Central memory CD4-positive, alpha-beta T cell (primary cell): ENCODE measurements around the gene JPT2.
"Not testable (repeated sequence)": the region's sequence is repeated elsewhere in the genome, so short reads cannot be mapped to it uniquely, and the experiment has no call there.

Experiments
- DNase-seq: peaks from one replicate; pipeline ENCODE4 v3.0.0; 2022

The JPT2 gene

GRCh38 chr16:1709356-1709755, 31.3 kb downstream of the JPT2 start:
- no peak for DNase-seq

GRCh38 chr16:1710811-1711507, 32.9 kb downstream of the JPT2 start:
- DNase-seq, result no peak

- no peak for DNase-seq
Measured at GRCh38 chr16:1712791-1713261, 34.7 kb downstream of the JPT2 start.

- no peak for DNase-seq
Measured at GRCh38 chr16:1713331-1713730, 35.3 kb downstream of the JPT2 start.

GRCh38 chr16:1713933-1714332, 35.9 kb downstream of the JPT2 start:
- no peak for DNase-seq

DNA sequence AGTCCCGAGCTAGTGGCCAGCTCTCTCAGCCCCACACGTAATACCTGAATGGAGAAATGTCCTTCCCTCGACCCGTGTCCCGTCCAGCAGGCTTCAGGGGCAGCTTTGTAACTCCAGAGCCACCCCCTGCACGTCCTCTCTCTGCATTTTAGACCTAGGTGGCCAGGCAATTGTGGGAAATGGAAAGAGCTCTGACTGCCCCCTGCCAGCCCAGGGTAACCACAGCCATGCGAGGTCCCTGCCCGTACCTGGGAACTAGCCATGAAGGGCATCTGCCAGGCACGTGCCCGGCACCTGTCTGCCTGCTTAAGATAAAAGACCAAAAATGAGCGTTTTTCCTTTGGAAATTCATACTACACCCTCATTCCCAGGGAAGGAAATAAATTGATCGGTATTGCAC, 37.1 kb downstream of the JPT2 start:
- no peak for DNase-seq

GRCh38 chr16:1718236-1718635, 40.2 kb downstream of the JPT2 start:
- not testable (repeated sequence) for DNase-seq

- not testable (repeated sequence) for DNase-seq
Measured at GRCh38 chr16:1719559-1720229, 41.6 kb downstream of the JPT2 start.

DNA sequence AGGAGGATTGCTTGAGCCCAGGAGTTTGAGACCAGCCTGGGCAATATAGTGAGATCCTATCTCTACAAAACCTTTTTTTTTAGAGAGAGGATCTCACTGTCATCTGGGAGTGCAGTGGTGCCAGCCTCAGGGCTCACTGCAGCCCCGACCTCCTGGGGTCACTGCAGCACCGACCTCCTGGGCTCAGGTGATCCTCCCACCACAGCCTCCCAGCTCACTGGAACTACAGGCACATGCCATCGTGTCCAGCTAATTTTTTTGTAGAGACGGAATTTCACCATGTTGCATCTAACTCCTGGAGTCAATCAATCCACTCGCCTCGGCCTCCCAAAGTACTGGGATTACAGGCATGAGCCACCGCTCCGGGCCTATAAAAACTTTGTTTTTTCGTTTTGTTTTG, 43.3 kb downstream of the JPT2 start:
- no peak for DNase-seq

GRCh38 chr16:1723450-1724147, 45.5 kb downstream of the JPT2 start:
- peak; percentile 26 for DNase-seq

DNA sequence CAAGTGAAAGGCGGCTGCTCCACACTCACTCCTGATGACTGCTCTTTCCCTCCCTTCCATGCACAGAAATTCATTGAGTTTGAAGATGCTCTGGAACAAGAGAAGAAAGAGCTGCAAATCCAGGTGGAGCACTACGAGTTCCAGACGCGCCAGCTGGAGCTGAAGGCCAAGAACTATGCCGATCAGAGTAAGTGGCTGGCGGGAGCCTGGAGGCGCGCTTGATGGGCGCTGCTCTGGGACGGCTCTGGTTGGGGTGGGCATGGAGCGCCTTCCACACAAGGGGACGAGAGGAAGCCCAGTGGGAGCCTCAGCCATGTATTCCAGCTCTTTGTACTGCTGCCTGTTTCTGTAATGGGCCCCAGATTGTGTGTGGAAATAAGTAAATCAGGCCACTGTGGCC, 46.4 kb downstream of the JPT2 start:
- no peak for DNase-seq

GRCh38 chr16:1726661-1727502, 48.8 kb downstream of the JPT2 start:
- no peak for DNase-seq

DNA sequence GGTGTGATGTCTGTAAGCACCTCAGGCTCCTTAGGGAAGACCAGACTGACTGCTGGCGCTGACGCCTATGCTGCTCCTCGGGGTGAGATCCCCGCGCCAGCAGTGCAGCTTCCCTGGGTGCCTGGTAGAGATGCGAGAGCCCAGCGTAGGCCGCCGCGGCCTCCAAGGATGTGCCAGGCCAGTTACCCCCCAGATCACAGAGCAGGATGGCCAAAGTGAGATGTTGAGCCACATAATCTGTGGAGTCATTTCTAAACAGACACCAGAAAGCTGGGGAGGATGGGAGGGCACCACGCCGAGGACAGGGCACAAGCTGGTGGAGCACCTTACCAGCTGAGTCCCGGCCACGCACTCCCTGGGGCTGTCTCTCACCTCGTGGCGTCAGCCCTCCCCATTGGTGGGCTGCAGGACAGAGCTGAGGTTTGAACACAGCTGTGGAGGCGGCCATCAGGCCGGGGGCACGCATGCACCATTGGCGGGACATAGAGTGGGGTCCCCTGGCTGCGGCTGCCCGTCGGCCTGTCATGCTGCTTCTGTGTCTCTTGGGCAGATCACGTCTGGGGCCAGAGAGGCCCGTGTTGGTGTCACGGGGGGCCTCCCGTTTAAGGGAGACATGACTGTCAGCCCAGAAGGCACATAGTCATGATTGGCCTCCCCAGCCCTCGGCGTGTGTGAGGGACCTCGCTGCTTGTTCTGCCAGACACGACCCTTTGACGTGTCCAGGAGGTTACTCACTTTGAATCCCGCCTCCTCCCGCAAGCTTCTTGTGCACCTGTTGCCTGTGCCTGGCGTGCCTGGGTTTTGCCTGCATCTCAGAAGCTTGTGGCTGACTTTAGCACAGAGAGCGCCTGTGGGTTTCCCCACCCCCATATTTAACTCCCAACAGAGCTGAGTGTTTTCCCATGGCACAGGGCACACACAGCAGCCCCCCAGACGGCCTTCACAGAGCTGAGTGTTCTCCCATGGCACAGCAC, 49.9 kb downstream of the JPT2 start:
- DNase-seq, result no peak

GRCh38 chr16:1729026-1729425, 50.9 kb downstream of the JPT2 start:
- no peak for DNase-seq

- no peak for DNase-seq
Measured at GRCh38 chr16:1729445-1729844, 51.4 kb downstream of the JPT2 start.

GRCh38 chr16:1731073-1731472, 53.0 kb downstream of the JPT2 start:
- DNase-seq, result no peak

DNA sequence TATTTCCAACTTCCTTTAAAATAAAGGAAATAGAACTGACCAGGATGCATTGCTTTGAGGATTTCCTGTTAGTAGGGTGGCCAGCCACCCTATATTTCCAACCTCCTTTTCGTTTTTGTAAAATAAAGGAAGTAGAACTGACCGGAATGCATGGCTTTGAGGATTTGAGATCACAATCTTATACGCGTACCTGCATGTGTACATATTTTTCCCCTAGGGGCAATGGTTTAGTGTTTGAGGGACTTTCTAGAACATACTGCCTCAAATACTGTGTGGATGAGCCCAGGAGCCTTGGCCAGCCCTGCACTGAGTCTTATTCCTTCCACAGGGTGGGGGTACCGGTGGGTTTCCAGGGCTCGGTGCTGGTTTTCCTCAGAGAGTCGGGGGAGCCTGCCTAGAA, 53.5 kb downstream of the JPT2 start:
- no peak for DNase-seq

- DNase-seq, result no peak
Measured at GRCh38 chr16:1732071-1732470, 54.0 kb downstream of the JPT2 start.

GRCh38 chr16:1732551-1732987, 54.5 kb downstream of the JPT2 start:
- not testable (repeated sequence) for DNase-seq

DNA sequence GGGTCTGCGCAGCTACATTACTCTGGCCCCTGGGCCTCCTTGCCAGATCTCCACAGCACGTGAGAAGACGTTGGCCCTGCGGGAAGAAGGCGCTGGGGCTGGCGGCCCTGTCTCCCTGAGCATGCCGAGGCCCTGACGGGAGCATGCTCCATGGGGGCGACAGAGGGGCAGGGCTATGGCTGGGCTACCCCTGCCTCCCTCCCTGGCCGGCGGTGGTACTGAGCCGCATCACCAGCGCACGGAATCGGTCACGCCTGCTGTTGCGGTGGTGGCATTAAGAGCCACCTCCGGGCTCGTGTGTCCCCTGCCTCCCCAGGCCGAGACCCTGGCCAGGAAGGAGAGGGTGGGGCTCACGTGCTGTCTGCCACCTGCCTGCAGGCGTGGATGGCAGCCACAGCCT, 56.0 kb downstream of the JPT2 start:
- no peak for DNase-seq

GRCh38 chr16:1734816-1735215, 56.7 kb downstream of the JPT2 start:
- no peak for DNase-seq

- no peak for DNase-seq
Measured at GRCh38 chr16:1740234-1740633, 62.2 kb downstream of the JPT2 start.
